GM18868 (cell line): ENCODE results near the gene CHI3L1.

Source experiments
- ATAC-seq: cut with Tn5 transposase; IDR thresholded peaks from one replicate; pipeline ENCODE4 v1.9.1; 2021; ENCODE audit warnings: mild to moderate bottlenecking, moderate library complexity; ENCODE audit not compliant: unreplicated experiment

CHI3L1 gene

GRCh38 chr1:203136409-203137042 is 50.0 kb downstream of the CHI3L1 start:
- no peak for ATAC-seq

GRCh38 chr1:203135636-203136305 is 50.7 kb downstream of the CHI3L1 start:
- ATAC-seq = no peak

- ATAC-seq = no peak
Observed at GRCh38 chr1:203133970-203134725, 52.4 kb downstream of the CHI3L1 start.

GRCh38 chr1:203131548-203132200 is 54.8 kb downstream of the CHI3L1 start:
- no peak for ATAC-seq

- ATAC-seq = no peak
Observed at GRCh38 chr1:203130358-203130985, 56.0 kb downstream of the CHI3L1 start.

- ATAC-seq = no peak
Observed at GRCh38 chr1:203129501-203130231, 56.8 kb downstream of the CHI3L1 start.
